ENCODE measurements around the gene SYNE4. TPM values are rescaled to one million over a fixed set of nuclear protein-coding genes. Genes with fewer than 3 reads are reported as not detected.

Gene SYNE4, protein sequence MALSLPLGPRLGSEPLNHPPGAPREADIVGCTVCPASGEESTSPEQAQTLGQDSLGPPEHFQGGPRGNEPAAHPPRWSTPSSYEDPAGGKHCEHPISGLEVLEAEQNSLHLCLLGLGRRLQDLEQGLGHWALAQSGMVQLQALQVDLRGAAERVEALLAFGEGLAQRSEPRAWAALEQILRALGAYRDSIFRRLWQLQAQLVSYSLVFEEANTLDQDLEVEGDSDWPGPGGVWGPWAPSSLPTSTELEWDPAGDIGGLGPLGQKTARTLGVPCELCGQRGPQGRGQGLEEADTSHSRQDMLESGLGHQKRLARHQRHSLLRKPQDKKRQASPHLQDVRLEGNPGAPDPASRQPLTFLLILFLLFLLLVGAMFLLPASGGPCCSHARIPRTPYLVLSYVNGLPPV
- 0.15 and 0.17 TPM in 2 replicates for total RNA-seq

DNA sequence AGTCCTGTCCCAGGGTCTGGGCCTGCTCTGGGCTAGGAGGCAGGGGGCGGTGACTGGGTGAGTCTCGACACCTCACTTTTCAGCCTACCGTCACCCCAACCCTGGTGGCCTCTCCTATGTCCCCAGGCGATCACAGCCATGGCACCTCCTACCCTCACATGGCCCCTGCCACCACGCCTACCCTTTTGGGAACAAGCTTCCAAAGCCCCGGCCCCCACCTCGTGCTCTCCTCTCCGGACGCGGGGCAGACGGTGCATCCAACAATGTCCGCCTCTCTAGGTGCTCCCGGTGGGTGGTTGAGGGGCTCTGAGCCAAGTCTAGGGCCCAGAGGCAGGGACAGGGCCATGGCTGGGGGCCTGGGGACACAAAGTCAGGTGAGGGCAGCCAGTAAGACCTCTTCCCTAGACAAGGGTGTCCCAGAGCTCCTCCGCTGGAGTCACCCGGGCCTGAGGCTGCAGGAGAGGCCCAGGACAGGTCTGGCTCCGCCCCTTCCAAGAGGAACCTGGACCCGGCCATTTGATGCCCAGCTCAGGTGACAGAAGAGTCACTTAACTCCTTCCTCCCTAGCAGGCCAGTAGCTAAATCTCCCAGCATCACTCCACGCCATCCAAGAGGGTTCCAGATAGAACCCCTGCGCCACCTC lies at the start of gene SYNE4:
Gene SYNE4 (minus strand): TSS at position 478 of the 643 bp plus-strand sequence. CDS start 132 bp downstream, at position 346.

DNA sequence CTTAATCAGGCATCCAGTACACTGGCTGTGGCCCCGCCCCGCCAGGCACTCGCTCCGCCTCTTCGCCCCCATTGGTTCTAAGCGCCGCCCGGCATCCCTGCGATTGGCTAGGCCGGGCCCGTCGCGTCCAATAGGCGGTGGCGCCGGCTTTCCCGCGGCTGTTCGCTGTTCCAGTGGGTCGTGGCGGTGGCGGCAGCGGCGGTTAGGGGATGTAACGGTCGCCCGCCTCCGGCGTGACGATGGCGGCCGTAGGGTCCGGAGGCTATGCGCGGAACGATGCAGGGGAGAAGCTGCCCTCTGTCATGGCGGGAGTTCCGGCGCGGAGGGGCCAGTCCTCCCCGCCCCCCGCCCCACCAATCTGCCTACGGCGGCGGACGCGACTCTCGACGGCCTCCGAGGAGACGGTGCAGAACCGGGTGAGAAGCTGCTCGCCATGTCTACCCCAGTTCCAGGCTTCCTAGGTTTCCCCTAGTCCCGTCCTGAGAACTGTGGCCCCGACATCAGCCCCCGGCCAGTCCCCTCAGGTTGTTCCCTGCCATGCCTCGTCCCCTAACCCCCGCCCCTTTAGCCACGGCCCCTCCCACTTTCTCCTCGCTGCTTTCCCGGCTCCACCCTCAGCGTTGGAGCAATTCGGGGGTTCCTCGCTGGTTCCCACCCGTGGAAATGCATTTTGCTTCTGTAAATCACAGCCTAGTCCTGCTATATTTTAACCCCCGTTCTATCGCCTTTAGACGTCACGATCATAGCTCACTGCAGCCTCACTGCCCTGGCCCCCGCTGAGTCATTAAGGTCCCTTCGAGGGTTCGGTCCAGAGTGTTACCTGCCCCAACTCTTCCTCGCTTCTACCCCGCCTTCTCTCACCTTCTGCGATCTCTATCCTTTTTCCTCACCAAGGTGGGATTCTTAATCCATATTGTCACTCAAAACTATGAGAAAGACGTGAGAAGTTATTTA lies 46.4 kb upstream of the SYNE4 start, which contains the start of gene WDR62:
Gene WDR62 (plus strand): TSS at position 165 of the 954 bp plus-strand sequence. CDS start 75 bp downstream, at position 240.

GRCh38 chr19:36054119-36054732 lies 45.6 kb upstream of the SYNE4 start, which contains the start of gene THAP8:
TSS of gene THAP8 (minus strand) at chr19:36054285. CDS start at chr19:36054217, 68 bp downstream.

GRCh38 chr19:36032251-36033104 lies 23.9 kb upstream of the SYNE4 start, which contains the start of gene CLIP3:
TSS of gene CLIP3 (minus strand) at chr19:36032873. CDS start at chr19:36032357, 516 bp downstream.

GRCh38 chr19:36014012-36014924 lies 5.7 kb upstream of the SYNE4 start, which contains the start of gene ALKBH6:
TSS of gene ALKBH6 (minus strand) at chr19:36014213. CDS start at chr19:36013397, 816 bp downstream.

GRCh38 chr19:35995048-35995993 lies 13.3 kb downstream of the SYNE4 start, which contains the start of gene SDHAF1:
TSS of gene SDHAF1 (plus strand) at chr19:35995188. CDS start at chr19:35995275, 87 bp downstream.

Other genes starting within 250 kb of the SYNE4 start
- 6.5 and 14.1 TPM in 2 replicates for gene ARHGAP33, start 233.2 kb downstream of the SYNE4 start, total RNA-seq
- not detected in 2 replicates for gene PRODH2, start 196.0 kb downstream of the SYNE4 start, total RNA-seq
- not detected in 2 replicates for gene NPHS1, start 156.3 kb downstream of the SYNE4 start, total RNA-seq
- gene KIRREL2, start 151.9 kb downstream of the SYNE4 start, total RNA-seq = under 0.01 TPM in 2 replicates
- gene APLP1, start 140.2 kb downstream of the SYNE4 start, total RNA-seq = 2.4 and 5.9 TPM in 2 replicates
- gene NFKBID, start 108.3 kb downstream of the SYNE4 start, total RNA-seq = 3.0 and 3.4 TPM in 2 replicates
- not detected in 2 replicates for gene HCST, start 106.3 kb downstream of the SYNE4 start, total RNA-seq
- not detected in 2 replicates for gene TYROBP, start 100.5 kb downstream of the SYNE4 start, total RNA-seq
- 3.9 and 6.1 TPM in 2 replicates for gene LRFN3, start 72.4 kb downstream of the SYNE4 start, total RNA-seq
- 20.0 and 20.5 TPM in 2 replicates for gene SDHAF1, start 13.6 kb downstream of the SYNE4 start, total RNA-seq
- 23.7 and 29.6 TPM in 2 replicates for gene ALKBH6, start 5.4 kb upstream of the SYNE4 start, total RNA-seq
- gene CLIP3, start 24.1 kb upstream of the SYNE4 start, total RNA-seq = 5.5 and 6.7 TPM in 2 replicates
- gene THAP8, start 45.5 kb upstream of the SYNE4 start, total RNA-seq = 7.6 and 7.7 TPM in 2 replicates
- 12.2 and 12.9 TPM in 2 replicates for gene WDR62, start 46.1 kb upstream of the SYNE4 start, total RNA-seq
- gene OVOL3, start 102.3 kb upstream of the SYNE4 start, total RNA-seq = not detected in 2 replicates
- 74.6 and 100 TPM in 2 replicates for gene POLR2I, start 106.1 kb upstream of the SYNE4 start, total RNA-seq
- 422 and 426 TPM in 2 replicates for gene TBCB, start 106.7 kb upstream of the SYNE4 start, total RNA-seq
- 402 and 424 TPM in 2 replicates for gene CAPNS1, start 131.3 kb upstream of the SYNE4 start, total RNA-seq
- 6.6 and 13.5 TPM in 2 replicates for gene COX7A1, start 143.6 kb upstream of the SYNE4 start, total RNA-seq
- gene ZNF565, start 205.9 kb upstream of the SYNE4 start, total RNA-seq = 1.7 and 1.9 TPM in 2 replicates
- 50.8 and 67.6 TPM in 2 replicates for gene ZNF146, start 206.3 kb upstream of the SYNE4 start, total RNA-seq